RPMI8226 (cell line): Measurements from ENCODE around the gene EFCAB7.
"Not testable (repeated sequence)": the region's sequence is repeated elsewhere in the genome, so short reads cannot be mapped to it uniquely, and the experiment has no call there.

Source experiments
- DNase-seq: peaks from one replicate; pipeline ENCODE4 v3.0.0-alpha.2; 2015

EFCAB7 gene

GRCh38 chr1:63557365-63557987 lies 34.2 kb downstream of the EFCAB7 start:
- DNase-seq = peak; percentile 57

- DNase-seq = no peak
These were observed 36.0 kb downstream of the EFCAB7 start for GRCh38 chr1:63559357-63559756.

GRCh38 chr1:63563745-63564144 lies 40.4 kb downstream of the EFCAB7 start:
- no peak for DNase-seq

GRCh38 chr1:63569068-63569467 lies 45.7 kb downstream of the EFCAB7 start:
- no peak for DNase-seq

- no peak for DNase-seq
These were observed 46.5 kb downstream of the EFCAB7 start for GRCh38 chr1:63569640-63570316.

GRCh38 chr1:63572686-63573085 lies 49.4 kb downstream of the EFCAB7 start:
- DNase-seq = not testable (repeated sequence)

- DNase-seq = not testable (repeated sequence)
These were observed 51.0 kb downstream of the EFCAB7 start for GRCh38 chr1:63574203-63574796.

GRCh38 chr1:63575340-63575826 lies 52.1 kb downstream of the EFCAB7 start:
- DNase-seq = peak; percentile 46

GRCh38 chr1:63586326-63586725 lies 63.0 kb downstream of the EFCAB7 start:
- DNase-seq = not testable (repeated sequence)

- no peak for DNase-seq
These were observed 66.8 kb downstream of the EFCAB7 start for GRCh38 chr1:63590166-63590560.

GRCh38 chr1:63592536-63593302 lies 69.4 kb downstream of the EFCAB7 start:
- peak; percentile 9 for DNase-seq

GRCh38 chr1:63593303-63593885 lies 70.1 kb downstream of the EFCAB7 start, which contains the start of gene PGM1:
PGM1 (plus strand) TSS chr1:63593411; CDS start chr1:63593489, 78 bp downstream.
- peak; percentile 81 for DNase-seq

GRCh38 chr1:63593886-63594605 lies 70.7 kb downstream of the EFCAB7 start:
- DNase-seq = peak; percentile 77

- DNase-seq = no peak
These were observed 72.1 kb downstream of the EFCAB7 start for GRCh38 chr1:63595435-63595834.

- DNase-seq = no peak
These were observed 76.5 kb downstream of the EFCAB7 start for GRCh38 chr1:63599799-63600198.

- DNase-seq = no peak
These were observed 76.9 kb downstream of the EFCAB7 start for GRCh38 chr1:63600248-63600647.

- no peak for DNase-seq
These were observed 77.7 kb downstream of the EFCAB7 start for GRCh38 chr1:63601061-63601460.

GRCh38 chr1:63601463-63601862 lies 78.1 kb downstream of the EFCAB7 start:
- no peak for DNase-seq

GRCh38 chr1:63601912-63602311 lies 78.6 kb downstream of the EFCAB7 start:
- DNase-seq = no peak

GRCh38 chr1:63602629-63603028 lies 79.3 kb downstream of the EFCAB7 start:
- no peak for DNase-seq

GRCh38 chr1:63603810-63604209 lies 80.5 kb downstream of the EFCAB7 start:
- DNase-seq = no peak

- no peak for DNase-seq
These were observed 84.0 kb downstream of the EFCAB7 start for GRCh38 chr1:63607322-63607721.
